Measurements from ENCODE around the gene CLEC17A.
"Not testable (repeated sequence)": the region's sequence is repeated elsewhere in the genome, so short reads cannot be mapped to it uniquely, and the experiment has no call there.

CLEC17A gene

GRCh38 chr19:14584372-14584771 is 1.5 kb downstream of the CLEC17A start:
- DNase-seq: not testable (repeated sequence)

- not testable (repeated sequence) for DNase-seq
Observed at GRCh38 chr19:14585187-14585586, 2.3 kb downstream of the CLEC17A start.

GRCh38 chr19:14589433-14589832 is 6.5 kb downstream of the CLEC17A start:
- not testable (repeated sequence) for DNase-seq

GRCh38 chr19:14595558-14595957 is 12.7 kb downstream of the CLEC17A start:
- no peak for DNase-seq

- DNase-seq: no peak
Observed at GRCh38 chr19:14599548-14600147, 16.8 kb downstream of the CLEC17A start.

GRCh38 chr19:14603990-14604387 is 21.1 kb downstream of the CLEC17A start:
- no peak for DNase-seq

GRCh38 chr19:14606627-14607026 is 23.7 kb downstream of the CLEC17A start:
- DNase-seq: no peak

- DNase-seq: no peak
Observed at GRCh38 chr19:14611051-14611450, 28.2 kb downstream of the CLEC17A start.

- DNase-seq: not testable (repeated sequence)
Observed at GRCh38 chr19:14612242-14612641, 29.4 kb downstream of the CLEC17A start.

- no peak for DNase-seq
Observed at GRCh38 chr19:14612657-14613056, 29.8 kb downstream of the CLEC17A start.

- DNase-seq: not testable (repeated sequence)
Observed at GRCh38 chr19:14613399-14614098, 30.7 kb downstream of the CLEC17A start.

GRCh38 chr19:14614099-14614412 is 31.2 kb downstream of the CLEC17A start:
- no peak for DNase-seq

- no peak for DNase-seq
Observed at GRCh38 chr19:14615623-14616022, 32.7 kb downstream of the CLEC17A start.

- no peak for DNase-seq
Observed at GRCh38 chr19:14616407-14616806, 33.5 kb downstream of the CLEC17A start.

- DNase-seq: no peak
Observed at GRCh38 chr19:14619404-14619803, 36.5 kb downstream of the CLEC17A start.

- not testable (repeated sequence) for DNase-seq
Observed at GRCh38 chr19:14624491-14624890, 41.6 kb downstream of the CLEC17A start.

GRCh38 chr19:14629557-14629956 is 46.7 kb downstream of the CLEC17A start:
- DNase-seq: no peak

GRCh38 chr19:14632286-14632685 is 49.4 kb downstream of the CLEC17A start:
- no peak for DNase-seq

- DNase-seq: no peak
Observed at GRCh38 chr19:14639536-14640277, 56.8 kb downstream of the CLEC17A start.

GRCh38 chr19:14648506-14648905 is 65.6 kb downstream of the CLEC17A start:
- no peak for DNase-seq

GRCh38 chr19:14649020-14649419 is 66.1 kb downstream of the CLEC17A start:
- no peak for DNase-seq

- no peak for DNase-seq
Observed at GRCh38 chr19:14650161-14650560, 67.3 kb downstream of the CLEC17A start.

GRCh38 chr19:14654786-14655560 is 72.1 kb downstream of the CLEC17A start:
- no peak for DNase-seq

All from NCI-H69 (cell line).